DOHH2 (cell line): ENCODE data around the gene CCNL2.
"Not testable (repeated sequence)": the region's sequence is repeated elsewhere in the genome, so short reads cannot be mapped to it uniquely, and the experiment has no call there.

ENCODE experiments used
- H3F3A ChIP-seq: fragments of 200-600 bp; sonication (generic), shearing (Covaris generic); 2 replicates; pipeline ENCODE4 v1.6.0; 2016; ENCODE audit warnings: antibody characterized with exemption, mild to moderate bottlenecking; ENCODE audit not compliant: control insufficient read depth, insufficient read depth
- H3K27ac ChIP-seq: fragments of 200-600 bp; sonication (generic); 2 replicates; pipeline ENCODE4 v1.5.1; 2014; ENCODE audit warnings: low read depth, mild to moderate bottlenecking, low read length, moderate library complexity
- H3K27me3 ChIP-seq: fragments of 200-600 bp; sonication (generic); 2 replicates; pipeline ENCODE4 v1.6.1; 2014; ENCODE audit warnings: mild to moderate bottlenecking, low read length, mixed read lengths; ENCODE audit not compliant: control insufficient read depth
- H3K36me3 ChIP-seq: fragments of 200-600 bp; sonication (generic); 2 replicates; pipeline ENCODE4 v1.6.1; 2014; ENCODE audit warnings: mild to moderate bottlenecking, low read length, moderate library complexity, mixed read lengths; ENCODE audit not compliant: control insufficient read depth
- H3K4me1 ChIP-seq: fragments of 200-600 bp; sonication (generic); 2 replicates; pipeline ENCODE4 v1.6.1; 2014; ENCODE audit warnings: mild to moderate bottlenecking, low read length, mixed read lengths; ENCODE audit not compliant: control insufficient read depth
- H3K4me2 ChIP-seq: fragments of 200-600 bp; sonication (generic); 2 replicates; pipeline ENCODE4 v1.6.0; 2014; ENCODE audit warnings: mild to moderate bottlenecking, low read length, moderate library complexity
- H3K4me3 ChIP-seq: fragments of 200-600 bp; sonication (generic); 2 replicates; pipeline ENCODE4 v1.5.1; 2014; ENCODE audit warnings: mild to moderate bottlenecking, low read length, mixed read lengths
- H3K79me2 ChIP-seq: fragments of 200-600 bp; sonication (generic); 2 replicates; pipeline ENCODE4 v1.6.1; 2014; ENCODE audit warnings: mild to moderate bottlenecking, low read length, mixed read lengths; ENCODE audit not compliant: control insufficient read depth
- H3K9me2 ChIP-seq: fragments of 200-600 bp; sonication (generic); replicated peaks from 2 replicates; pipeline ENCODE4 v1.6.1; 2014; ENCODE audit warnings: mild to moderate bottlenecking, low read length, mixed read lengths; ENCODE audit not compliant: control insufficient read depth
- H3K9me3 ChIP-seq: fragments of 200-600 bp; sonication (generic); 2 replicates; pipeline ENCODE4 v1.6.1; 2014; ENCODE audit warnings: antibody characterized with exemption, low read length, mixed read lengths; ENCODE audit not compliant: control insufficient read depth, insufficient read depth
- H4K20me1 ChIP-seq: fragments of 200-600 bp; sonication (generic); 2 replicates; pipeline ENCODE4 v1.6.0; 2014; ENCODE audit warnings: low read depth, mild to moderate bottlenecking, antibody characterized with exemption, low read length, moderate library complexity; ENCODE audit not compliant: control insufficient read depth, insufficient read depth
- EZH2phosphoT487 ChIP-seq: fragments of 200-600 bp; sonication (generic); IDR thresholded peaks from 2 replicates; pipeline ENCODE4 v1.6.1; 2017; ENCODE audit warnings: borderline replicate concordance, mild to moderate bottlenecking, antibody characterized with exemption, low read length, moderate library complexity, mixed read lengths
- TF ChIP-seq, protein P1 (sequence below): fragments of 200-600 bp; sonication (generic); IDR thresholded peaks from one replicate; pipeline ENCODE4 v1.5.1; 2014; ENCODE audit warnings: antibody characterized with exemption, mild to moderate bottlenecking, low read depth, low read length; ENCODE audit not compliant: poor library complexity, severe bottlenecking

The CCNL2 gene

DNA sequence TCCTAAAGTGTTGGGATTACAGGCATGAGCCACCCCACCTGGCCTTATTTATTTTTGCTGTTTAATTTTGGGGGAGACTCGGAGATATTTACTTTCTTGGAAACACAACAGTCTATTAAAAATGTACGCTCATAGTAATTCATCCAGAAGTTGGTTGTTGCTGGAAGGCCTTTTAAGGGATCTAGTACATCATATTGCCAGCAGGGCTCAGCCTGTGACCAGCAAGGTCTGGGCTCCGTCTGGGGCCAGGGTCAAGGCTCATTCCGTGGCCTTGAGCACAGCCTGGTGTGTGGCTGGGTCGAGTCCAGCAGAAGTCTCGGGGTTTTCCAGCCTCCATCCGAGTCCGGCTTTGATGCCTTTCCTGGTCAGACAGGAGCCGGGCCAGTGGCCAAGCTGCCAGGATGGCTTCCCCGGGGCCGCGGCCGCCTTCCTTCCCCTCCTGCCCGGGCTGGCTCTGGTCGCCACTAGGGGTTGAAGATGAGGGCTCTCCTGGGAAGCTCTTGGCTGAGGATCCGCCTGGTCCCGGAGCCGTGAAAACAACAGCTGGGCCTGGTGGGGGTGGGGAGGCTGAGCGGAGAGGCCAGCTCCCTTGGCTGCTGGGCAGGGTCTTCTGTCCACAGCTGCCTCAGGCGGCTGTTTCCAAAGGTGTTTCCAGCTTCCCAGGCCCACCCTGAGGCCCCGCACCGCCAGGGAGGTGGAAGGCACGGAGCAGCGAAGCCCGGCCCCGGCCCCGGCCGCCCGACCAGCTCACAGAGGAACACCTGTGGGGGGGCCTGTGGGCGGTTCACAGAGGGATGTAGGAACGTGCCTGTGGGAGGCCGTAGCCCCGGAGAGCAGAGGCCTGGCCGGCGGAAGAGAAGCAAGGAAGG lies 31.2 kb upstream of the CCNL2 start:
- H3K4me2 ChIP-seq, result no peak overlapping the region
- no peak for TF ChIP-seq EZH2phosphoT487
- TF ChIP-seq, protein P1, sequence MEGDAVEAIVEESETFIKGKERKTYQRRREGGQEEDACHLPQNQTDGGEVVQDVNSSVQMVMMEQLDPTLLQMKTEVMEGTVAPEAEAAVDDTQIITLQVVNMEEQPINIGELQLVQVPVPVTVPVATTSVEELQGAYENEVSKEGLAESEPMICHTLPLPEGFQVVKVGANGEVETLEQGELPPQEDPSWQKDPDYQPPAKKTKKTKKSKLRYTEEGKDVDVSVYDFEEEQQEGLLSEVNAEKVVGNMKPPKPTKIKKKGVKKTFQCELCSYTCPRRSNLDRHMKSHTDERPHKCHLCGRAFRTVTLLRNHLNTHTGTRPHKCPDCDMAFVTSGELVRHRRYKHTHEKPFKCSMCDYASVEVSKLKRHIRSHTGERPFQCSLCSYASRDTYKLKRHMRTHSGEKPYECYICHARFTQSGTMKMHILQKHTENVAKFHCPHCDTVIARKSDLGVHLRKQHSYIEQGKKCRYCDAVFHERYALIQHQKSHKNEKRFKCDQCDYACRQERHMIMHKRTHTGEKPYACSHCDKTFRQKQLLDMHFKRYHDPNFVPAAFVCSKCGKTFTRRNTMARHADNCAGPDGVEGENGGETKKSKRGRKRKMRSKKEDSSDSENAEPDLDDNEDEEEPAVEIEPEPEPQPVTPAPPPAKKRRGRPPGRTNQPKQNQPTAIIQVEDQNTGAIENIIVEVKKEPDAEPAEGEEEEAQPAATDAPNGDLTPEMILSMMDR, result no peak
- H3K36me3 ChIP-seq, result no peaks in the 10 kb centered on the region
- H3K27me3 ChIP-seq, result peaks cover 49% of the 10 kb centered on the region
- no peaks in the 10 kb centered on the region for H4K20me1 ChIP-seq
- 0 out of 2 replicates have a peak, but pooled peaks cover 5% of the 10 kb centered on the region for H3K4me1 ChIP-seq
- no peaks in the 10 kb centered on the region for H3F3A ChIP-seq
- no peaks in the 10 kb centered on the region for H3K9me2 ChIP-seq
- no peaks in the 10 kb centered on the region for H3K79me2 ChIP-seq
- no peaks in the 10 kb centered on the region for H3K9me3 ChIP-seq
- H3K4me3 ChIP-seq, result no peak overlapping the region
- no peak overlapping the region for H3K27ac ChIP-seq

DNA sequence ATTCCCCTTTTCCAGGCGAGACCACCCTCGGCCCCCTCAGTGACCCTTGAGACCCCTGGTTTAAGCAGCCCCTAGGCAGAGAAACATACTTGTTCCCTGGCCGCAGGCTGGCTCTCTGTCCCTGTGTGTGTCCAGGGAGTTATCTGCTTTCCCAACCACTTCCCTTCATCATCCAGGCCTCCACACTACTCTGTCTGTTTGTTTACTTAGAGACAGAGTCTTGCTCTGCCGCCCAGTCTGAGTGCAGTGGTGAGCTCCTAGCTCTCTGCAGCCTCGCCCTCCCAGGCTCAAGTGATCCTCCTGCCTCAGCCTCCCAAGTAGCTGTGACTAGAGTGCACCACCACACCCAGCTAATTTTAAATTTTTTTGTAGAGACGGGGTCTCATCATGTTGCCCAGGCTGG lies 30.5 kb upstream of the CCNL2 start:
- Histone ChIP-seq H4K20me1 (no peaks in the 10 kb centered on the region), H3K79me2 (no peaks in the 10 kb centered on the region), H3K9me2 (no peaks in the 10 kb centered on the region), H3K4me2 (no peak overlapping the region), H3K36me3 (no peaks in the 10 kb centered on the region), H3K27me3 (peaks cover 43% of the 10 kb centered on the region), H3K4me1 (0 out of 2 replicates have a peak, but pooled peaks cover 5% of the 10 kb centered on the region), H3K9me3 (no peaks in the 10 kb centered on the region), H3K27ac (no peak overlapping the region), H3F3A (no peaks in the 10 kb centered on the region), H3K4me3 (no peak overlapping the region)
- TF ChIP-seq, protein P1, result no peak
- no peak for TF ChIP-seq EZH2phosphoT487

DNA sequence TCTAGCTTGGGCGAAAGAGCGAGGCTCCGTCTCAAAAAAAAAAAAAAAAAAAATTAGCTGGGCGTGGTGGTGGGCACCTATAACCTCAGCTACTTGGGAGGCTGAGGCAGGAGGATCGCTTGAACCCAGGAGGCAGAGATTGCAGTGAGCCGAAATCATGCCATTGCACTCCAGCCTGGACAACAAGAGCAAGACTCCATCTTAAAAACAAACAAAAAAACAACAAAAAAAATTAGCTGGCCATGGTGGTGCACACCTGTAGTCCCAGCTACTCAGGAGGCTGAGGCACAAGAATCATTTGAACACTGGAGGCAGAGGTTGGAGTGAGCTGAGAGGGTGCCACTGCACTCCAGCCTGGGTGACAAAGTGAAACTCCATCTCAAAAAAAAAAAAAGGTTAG lies 29.8 kb upstream of the CCNL2 start:
- H3K4me2 ChIP-seq, H3K9me3 ChIP-seq, H4K20me1 ChIP-seq, H3K4me1 ChIP-seq, H3K9me2 ChIP-seq, H3K27ac ChIP-seq, H3K36me3 ChIP-seq, H3F3A ChIP-seq, H3K79me2 ChIP-seq, H3K4me3 ChIP-seq: not testable (repeated sequence)
- peaks cover 36% of the 10 kb centered on the region for H3K27me3 ChIP-seq

DNA sequence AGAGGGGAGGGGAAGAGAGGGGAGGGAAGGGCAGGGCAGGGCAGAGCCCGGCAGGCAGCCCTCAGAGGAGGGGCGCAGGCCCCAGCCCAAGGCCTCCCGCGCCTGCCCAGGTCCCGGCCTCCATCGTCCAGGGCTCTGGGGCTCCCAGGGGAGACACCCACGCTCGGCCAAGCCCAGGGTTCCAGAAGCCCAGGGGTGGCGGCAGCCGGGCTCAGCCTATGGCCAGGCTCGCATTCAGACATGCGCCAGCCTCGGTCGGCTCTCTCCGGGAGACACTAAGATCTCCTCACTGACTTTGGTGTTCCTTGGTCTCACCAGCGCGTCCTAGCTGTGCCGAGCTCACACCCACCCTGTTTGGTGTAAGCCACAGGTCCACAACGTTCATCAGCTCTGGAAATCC lies 29.0 kb upstream of the CCNL2 start:
- Histone ChIP-seq H4K20me1 (0 out of 2 replicates have a peak, but pooled peaks cover 1% of the 10 kb centered on the region), H3K27ac (no peak overlapping the region), H3K9me3 (no peaks in the 10 kb centered on the region), H3K4me1 (no peaks in the 10 kb centered on the region), H3K36me3 (no peaks in the 10 kb centered on the region), H3K4me3 (no peak overlapping the region), H3K4me2 (no peak overlapping the region), H3K79me2 (no peaks in the 10 kb centered on the region), H3F3A (no peaks in the 10 kb centered on the region), H3K27me3 (peaks cover 28% of the 10 kb centered on the region), H3K9me2 (no peaks in the 10 kb centered on the region)
- no peak for TF ChIP-seq EZH2phosphoT487
- TF ChIP-seq, protein P1, result no peak
